ENCODE results near the gene CUTA.

DNA sequence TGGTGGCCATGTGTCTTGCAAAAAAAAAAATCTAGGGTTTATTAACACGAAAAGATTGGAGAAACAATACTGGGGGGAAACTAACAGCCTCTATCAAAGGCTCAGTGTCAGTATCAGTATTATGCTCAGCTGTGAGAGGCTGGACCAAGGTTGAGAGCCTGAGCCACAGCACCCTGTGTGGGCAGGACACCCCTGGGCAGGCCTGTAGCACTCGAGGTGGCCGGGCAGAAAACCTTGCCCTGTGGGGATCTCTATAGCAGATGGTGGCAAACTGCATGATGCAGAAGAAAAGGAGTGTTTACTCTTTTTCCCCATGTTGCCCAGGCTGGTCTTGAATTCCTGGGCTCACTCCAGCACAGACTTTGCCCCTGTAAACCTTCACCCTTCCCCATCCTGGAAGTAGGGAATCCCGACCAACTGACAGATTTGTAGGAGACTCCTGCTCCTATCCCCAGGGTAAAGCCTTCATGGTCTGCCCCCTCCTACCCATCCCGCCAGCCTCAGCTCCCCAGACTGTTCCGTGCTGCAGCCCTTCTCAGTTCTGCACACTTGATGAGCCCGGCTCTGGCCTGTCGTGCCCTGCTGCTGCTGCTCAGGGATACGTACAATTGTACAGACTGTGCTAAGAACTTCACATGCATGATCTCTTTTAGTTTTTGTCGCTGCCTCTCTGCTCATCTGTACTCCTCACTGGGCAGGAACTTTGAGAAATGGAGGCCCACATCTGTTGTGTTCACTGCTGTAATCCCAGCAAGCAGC is 34.3 kb downstream of the CUTA start:
- TF ChIP-seq CTCF (conservative IDR thresholded peaks at IDR 0.05; ENCODE audit: low read length) = no peak
- no peak for TF ChIP-seq EZH2phosphoT487 (IDR thresholded peaks at IDR 0.05; ENCODE audit: borderline replicate concordance)
